ENCODE measurements around the gene EPHB6. TPM values are rescaled to one million over a fixed set of nuclear protein-coding genes. Genes with fewer than 3 reads are reported as not detected.
A peak's percentile ranks its signal among the peaks of the same experiment; 100 is the strongest.

Gene EPHB6
- total and polyA plus RNA-seq, 10 of the 15 experiments (the other 5 are each of a cell fraction or from before 2014, with no cell fraction given) = 0.06 to 1.3 (median 0.37) TPM; not detected in 2

GRCh38 chr7:142854372-142855113, at the start of gene EPHB6 (continued):
- TF ChIP-seq NR2F1 (conservative IDR thresholded peaks at IDR 0.05) = 0 out of 2 replicates have a peak, but pooled peaks have one; percentile 15
- TF ChIP-seq PAX5 (IDR thresholded peaks at IDR 0.05; ENCODE audit: borderline replicate concordance, low read depth, low read length) = peak; percentile 53; the same call in 1 of the 2 replicates
- no peak for TF ChIP-seq SREBF1 (IDR thresholded peaks at IDR 0.05; ENCODE audit: low read length)
- no peak for TF ChIP-seq SIN3A (IDR thresholded peaks at IDR 0.05; ENCODE audit: low read depth, low read length)
- no peak for TF ChIP-seq CHD1 (IDR thresholded peaks at IDR 0.05; ENCODE audit: low read depth, low read length)
- 0 out of 2 replicates have a peak, but pooled peaks have one; percentile 24 for TF ChIP-seq EED (IDR thresholded peaks at IDR 0.05; ENCODE audit: low read depth)
- peak; percentile 84 for TF ChIP-seq HDAC6 (IDR thresholded peaks at IDR 0.05; ENCODE audit: unreplicated experiment)
- peak; percentile 76 for TF ChIP-seq IKZF1 (conservative IDR thresholded peaks at IDR 0.05)
- no peak for TF ChIP-seq MYC (IDR thresholded peaks at IDR 0.05; ENCODE audit: insufficient read depth, insufficient read length, insufficient replicate concordance, low read length, severe bottlenecking)
- TF ChIP-seq ZNF217 (IDR thresholded peaks at IDR 0.05) = peak; percentile 57; the same call in 1 of the 2 replicates
- TF ChIP-seq ATF7 (IDR thresholded peaks at IDR 0.05; ENCODE audit: low read depth) = peak; percentile 29; the same call in 1 of the 2 replicates
- TF ChIP-seq SMARCA5 (IDR thresholded peaks at IDR 0.05) = peak; percentile 56; the same call in 1 of the 2 replicates
- no peak for TF ChIP-seq RB1 (IDR thresholded peaks at IDR 0.05; ENCODE audit: borderline replicate concordance)
